SK-N-DZ (cell line): ENCODE results near the gene LGI2.
"Not testable (repeated sequence)": the region's sequence is repeated elsewhere in the genome, so short reads cannot be mapped to it uniquely, and the experiment has no call there.

Experiments
- DNase-seq: peaks from one replicate; pipeline ENCODE4 v3.0.0-alpha.2; 2015; ENCODE audit warnings: low spot score

The LGI2 gene

DNA sequence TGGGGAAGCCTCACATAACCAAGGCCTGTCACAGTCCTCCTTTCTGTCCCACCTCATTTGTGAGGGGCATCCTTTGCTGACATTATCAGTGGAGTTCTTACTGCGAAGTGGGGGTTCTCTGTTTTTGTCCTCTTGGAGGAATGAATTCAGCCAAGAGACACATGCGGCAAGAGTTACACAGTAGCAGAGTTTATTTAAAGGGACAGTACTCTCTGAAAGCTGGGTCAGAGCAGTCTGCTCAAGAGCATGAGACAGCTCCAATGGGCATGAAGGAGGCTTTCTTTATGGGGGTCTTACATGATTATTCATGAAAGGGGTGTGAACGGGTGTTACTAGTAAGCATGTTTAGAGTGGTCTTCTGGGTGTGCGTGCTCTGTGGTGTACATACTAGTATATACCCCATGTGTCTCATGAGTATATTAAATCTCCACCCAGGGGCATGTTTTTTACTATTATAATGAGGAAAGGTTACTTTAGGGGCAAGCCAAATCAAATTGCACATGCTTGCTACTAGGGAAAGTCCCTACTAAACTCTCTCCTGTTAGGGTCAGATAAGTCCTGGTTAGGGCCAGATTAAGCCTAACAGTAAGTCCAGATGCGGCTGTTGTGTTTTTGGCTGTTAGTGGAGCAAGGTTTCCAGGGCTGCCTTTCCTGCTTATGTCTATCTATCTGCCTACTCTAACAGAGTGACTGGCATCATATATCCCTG lies 19.8 kb upstream of the LGI2 start:
- DNase-seq: no peak

- no peak for DNase-seq
These were observed 12.8 kb upstream of the LGI2 start for GRCh38 chr4:25043548-25043947.

DNA sequence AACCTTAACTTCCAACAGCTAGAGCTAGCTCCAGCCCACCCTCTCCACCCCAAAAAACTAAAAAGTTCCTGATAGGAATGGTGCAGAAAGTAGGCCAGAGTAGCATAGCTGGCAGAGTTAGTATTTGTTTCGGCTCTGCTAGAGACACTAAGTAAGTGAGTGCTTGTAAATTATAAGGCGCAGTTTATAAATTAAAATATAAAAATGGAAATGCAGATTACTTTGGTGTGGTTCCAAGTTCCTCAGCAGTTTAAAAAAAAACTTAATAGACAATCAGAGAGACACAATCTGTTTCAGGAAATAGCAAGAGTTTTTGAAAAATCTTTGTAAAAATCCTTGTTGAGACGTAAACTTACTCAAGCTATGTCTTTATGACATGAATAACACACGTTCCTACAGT lies 2.8 kb upstream of the LGI2 start:
- no peak for DNase-seq

- DNase-seq: no peak
These were observed 1.4 kb upstream of the LGI2 start for GRCh38 chr4:25032126-25032525.

GRCh38 chr4:25031077-25031621 lies 403 bp upstream of the LGI2 start:
- peak; percentile 62 for DNase-seq

DNA sequence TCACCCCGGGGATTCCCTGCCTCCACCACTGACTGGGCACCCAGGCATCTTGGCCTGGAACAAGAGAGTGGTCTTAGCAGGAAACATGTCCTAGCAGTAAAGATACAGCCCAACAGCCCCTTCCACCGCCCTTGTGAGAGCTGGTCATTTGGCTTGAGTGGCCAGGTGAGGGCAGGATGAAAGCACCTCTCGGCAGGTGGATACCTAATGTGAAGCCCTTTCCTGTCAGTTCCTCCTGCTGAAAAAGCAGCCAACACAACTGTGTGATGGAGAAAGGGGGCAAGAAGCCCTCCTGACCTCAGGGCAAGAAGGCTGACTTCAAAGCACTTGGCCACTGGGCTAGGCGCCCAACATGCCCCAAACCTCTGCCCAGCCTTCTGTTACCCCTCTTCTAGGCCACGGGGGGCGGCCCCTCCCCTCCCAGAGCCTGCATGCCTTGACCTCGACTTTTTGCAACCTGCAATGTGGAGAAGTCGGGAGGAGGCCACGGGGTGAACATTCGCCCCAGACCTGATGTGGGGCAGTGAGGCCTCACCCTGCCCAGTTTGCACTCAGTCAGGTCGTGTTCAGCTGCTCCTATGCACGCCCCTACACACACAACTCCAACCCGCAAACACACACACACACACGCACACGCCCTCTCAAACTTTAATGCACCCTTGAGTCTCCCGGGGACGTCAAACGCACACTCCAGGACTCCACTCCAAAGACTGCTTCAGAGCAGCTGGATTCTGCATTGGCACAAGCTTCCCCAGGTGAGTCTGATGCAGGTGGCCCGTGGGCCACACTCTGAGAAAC lies 1.1 kb downstream of the LGI2 start:
- no peak for DNase-seq

- no peak for DNase-seq
These were observed 1.9 kb downstream of the LGI2 start for GRCh38 chr4:25028851-25029250.

DNA sequence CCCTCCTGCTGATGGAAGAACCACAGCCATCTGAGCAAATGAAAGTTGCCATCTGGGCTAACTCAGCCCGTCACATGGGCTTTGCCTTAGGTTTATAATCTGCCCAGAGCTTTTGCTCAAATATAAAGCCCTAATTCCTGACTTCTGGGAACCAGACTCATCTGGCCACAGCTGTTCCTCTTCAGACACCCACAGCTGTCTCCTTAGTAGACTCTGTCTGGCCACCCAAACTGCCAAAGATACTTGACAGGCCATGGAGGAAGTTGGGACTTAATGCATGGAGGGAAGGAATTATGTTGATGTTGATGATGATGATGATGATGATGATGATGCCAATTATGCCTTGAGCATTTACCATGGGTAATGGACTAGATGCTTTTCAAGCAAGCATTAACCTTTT lies 8.0 kb downstream of the LGI2 start:
- no peak for DNase-seq

GRCh38 chr4:25021216-25021615 lies 9.5 kb downstream of the LGI2 start:
- no peak for DNase-seq

DNA sequence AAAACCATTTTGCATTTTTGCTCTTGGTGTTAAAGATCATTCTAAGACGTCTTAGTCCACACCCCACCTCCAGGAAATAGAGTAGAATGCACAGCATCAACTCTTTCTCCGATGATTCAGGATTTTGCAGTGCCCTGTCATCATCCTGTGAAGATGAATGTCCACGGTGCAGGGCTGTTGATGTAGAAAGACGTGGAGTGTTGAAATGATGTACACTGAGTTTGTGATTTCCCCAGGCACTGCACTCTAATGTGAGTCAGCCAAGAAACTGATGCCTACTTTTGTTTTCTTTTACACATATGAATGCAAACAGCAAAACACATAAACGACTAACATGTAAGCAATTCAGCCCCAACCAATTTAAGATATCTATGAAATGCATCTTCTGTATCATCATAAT lies 10.5 kb downstream of the LGI2 start:
- DNase-seq: no peak

DNA sequence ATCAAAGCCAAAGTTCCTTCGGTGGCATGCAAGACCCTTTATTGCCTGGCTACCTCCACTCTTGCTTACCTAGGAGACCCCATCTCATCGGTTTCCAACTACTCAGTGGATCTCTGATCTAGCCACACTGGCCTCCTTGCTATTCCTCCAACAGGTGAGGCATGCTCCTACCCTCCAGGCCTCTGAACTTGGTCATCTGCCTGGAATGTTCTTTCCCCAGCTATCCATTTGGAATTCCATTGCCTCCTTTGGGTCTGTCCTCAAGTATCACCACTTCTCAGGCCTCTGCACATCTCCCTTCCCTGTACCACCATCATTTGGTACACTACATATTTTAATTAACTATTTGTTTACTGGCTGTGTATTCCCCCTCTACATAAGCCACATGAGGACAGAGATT lies 11.2 kb downstream of the LGI2 start:
- DNase-seq: no peak

- no peak for DNase-seq
These were observed 15.7 kb downstream of the LGI2 start for GRCh38 chr4:25015012-25015411.

- DNase-seq: not testable (repeated sequence)
These were observed 16.1 kb downstream of the LGI2 start for GRCh38 chr4:25014662-25014983.

DNA sequence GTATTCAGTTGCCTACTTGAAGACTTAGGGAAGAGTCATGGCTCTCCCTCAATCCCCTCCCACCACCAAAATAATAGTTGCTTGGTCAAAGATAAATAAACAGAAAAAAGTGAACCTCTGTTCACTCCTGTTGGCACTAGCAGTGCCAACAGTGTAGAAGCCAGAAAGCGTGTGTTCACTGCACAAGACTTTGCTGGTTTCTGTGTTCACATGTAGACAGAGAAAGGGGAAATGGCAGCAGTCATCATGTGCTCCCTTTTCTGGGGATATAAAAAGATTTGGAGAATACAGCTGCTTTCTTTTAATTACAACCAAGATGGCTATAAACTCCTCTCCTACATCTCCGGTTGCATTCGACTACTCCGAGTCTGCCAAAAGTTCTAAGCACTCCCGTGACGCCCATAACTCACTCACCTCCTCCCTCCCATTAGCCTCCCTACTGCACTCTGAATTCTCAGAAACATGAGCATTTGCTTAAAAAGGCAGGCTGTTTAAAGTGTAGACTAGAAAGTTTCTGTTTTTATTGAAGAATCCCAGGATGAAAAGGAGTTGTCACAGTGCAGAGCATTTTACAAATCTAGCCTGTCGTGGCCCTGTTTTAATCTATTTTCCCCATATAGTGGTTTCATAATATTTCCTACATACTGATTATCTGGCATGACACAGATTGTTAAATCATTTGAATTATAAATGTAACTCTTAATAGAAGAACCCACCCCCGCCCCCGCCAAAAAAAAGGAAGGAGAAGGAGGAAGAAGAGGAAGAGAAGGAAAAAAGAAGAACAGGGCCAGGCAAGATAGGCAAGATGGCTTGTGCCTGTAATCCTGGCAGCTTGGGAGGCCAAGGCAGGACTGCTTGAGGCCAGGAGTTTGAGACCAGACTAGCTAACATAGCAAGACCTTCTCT lies 16.7 kb downstream of the LGI2 start:
- no peak for DNase-seq

- no peak for DNase-seq
These were observed 18.1 kb downstream of the LGI2 start for GRCh38 chr4:25012655-25013054.

GRCh38 chr4:25011135-25011866 lies 19.4 kb downstream of the LGI2 start:
- peak; percentile 9 for DNase-seq

DNA sequence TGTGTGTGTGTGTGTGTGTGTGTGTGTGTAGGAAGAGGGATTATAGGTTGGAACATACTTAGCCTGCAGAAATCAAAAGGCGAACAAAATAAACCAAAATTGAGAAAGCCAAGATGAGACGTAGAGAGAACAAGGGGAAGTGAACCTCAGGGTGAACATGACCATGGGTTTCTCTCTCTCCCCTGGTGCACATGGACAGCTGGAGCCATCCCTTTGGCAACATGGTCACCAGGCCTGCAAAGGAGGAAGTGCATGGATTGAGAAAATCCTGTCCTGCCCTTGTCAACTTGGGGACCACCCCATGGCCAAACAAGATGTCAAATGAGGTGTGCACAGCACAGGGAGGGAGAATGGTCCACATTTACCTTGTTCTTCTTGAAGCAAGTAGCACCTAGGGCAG lies 23.1 kb downstream of the LGI2 start:
- no peak for DNase-seq

GRCh38 chr4:25002681-25003080 lies 28.1 kb downstream of the LGI2 start:
- DNase-seq: no peak

DNA sequence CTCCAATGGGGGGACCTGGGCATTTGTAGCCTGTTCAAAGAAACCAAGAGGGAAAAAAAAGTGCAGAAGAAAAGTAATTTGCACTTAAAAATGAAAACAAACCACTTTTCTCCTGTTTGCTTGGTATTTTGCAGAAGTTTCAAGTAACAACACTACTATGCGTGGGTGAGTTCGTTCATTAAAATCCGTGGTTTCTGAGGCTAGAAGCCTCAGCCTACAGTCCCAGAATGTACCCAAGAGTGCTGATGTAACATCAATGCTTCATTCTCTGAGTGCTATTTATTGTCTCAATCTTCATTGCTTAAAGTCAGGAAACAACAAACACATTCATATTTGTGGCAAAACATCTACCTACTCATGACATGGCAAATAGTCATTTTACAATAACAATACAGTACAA lies 29.2 kb downstream of the LGI2 start:
- no peak for DNase-seq

DNA sequence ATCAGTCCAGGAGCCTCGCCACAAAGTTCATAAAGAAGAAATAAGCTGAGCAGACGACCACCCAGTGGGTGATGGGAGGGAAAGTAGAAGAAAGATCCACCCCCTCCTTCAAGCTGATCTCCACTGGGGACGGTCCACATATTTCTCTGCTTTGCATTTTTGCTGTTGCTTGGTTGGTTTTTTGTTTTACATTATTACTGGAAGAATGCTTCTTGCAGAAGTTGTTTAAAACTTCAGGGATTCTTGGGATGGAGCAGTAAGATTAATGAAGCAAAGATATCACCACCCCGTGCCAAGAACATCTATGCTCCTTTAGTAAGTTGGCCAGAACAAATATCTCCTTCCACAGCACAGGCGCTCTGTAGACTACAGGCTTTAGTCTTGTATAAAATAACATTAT lies 30.1 kb downstream of the LGI2 start:
- DNase-seq: no peak

DNA sequence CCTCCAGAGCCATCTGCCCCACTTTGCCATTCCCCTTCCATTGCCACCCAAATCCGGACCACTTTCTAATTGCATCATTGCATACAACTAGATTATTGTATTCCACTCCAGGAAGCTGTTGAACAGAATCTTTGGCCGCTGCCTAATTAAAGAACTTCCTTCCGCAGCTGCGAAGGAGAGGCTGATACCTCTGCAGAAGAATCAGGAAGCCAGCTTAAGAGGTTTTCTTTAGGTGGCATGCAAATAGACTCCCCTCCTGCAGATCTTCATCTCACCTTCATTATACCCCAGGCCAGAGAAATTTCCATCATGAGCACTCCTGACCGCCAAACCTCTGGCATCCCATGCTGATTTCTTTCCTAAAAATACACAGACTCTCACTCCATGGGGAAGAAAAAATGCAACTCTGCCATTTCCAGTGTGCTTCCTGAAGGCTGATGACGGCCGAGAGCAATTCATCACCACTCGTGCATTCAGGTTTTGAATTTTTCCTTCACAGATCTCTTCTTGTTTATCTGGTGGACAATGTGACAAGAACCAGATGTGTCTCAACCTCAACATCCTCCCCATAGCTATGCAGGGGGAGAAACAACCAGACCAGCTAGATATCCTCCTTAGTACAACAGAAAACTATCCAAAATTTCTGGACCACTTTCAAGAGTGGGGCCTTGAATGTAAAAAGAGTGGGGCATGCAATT lies 31.2 kb downstream of the LGI2 start:
- no peak for DNase-seq
